GM20000 (cell line): Measurements from ENCODE around the gene GPX3.

Source experiments
- DNase-seq: peaks from one replicate; pipeline ENCODE4 v3.0.0; 2012; ENCODE audit warnings: low spot score
- TF ChIP-seq, protein P1 (sequence below): IDR thresholded peaks from 2 replicates; pipeline ENCODE4 v1.5.1; 2012; ENCODE audit warnings: mild to moderate bottlenecking, control low read depth; ENCODE audit errors: extremely low read depth, missing control alignments

Gene GPX3

GRCh38 chr5:151067632-151068432 lies 47.4 kb downstream of the GPX3 start:
- DNase-seq, result no peak
- TF ChIP-seq, protein P1, sequence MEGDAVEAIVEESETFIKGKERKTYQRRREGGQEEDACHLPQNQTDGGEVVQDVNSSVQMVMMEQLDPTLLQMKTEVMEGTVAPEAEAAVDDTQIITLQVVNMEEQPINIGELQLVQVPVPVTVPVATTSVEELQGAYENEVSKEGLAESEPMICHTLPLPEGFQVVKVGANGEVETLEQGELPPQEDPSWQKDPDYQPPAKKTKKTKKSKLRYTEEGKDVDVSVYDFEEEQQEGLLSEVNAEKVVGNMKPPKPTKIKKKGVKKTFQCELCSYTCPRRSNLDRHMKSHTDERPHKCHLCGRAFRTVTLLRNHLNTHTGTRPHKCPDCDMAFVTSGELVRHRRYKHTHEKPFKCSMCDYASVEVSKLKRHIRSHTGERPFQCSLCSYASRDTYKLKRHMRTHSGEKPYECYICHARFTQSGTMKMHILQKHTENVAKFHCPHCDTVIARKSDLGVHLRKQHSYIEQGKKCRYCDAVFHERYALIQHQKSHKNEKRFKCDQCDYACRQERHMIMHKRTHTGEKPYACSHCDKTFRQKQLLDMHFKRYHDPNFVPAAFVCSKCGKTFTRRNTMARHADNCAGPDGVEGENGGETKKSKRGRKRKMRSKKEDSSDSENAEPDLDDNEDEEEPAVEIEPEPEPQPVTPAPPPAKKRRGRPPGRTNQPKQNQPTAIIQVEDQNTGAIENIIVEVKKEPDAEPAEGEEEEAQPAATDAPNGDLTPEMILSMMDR, result no peak

DNA sequence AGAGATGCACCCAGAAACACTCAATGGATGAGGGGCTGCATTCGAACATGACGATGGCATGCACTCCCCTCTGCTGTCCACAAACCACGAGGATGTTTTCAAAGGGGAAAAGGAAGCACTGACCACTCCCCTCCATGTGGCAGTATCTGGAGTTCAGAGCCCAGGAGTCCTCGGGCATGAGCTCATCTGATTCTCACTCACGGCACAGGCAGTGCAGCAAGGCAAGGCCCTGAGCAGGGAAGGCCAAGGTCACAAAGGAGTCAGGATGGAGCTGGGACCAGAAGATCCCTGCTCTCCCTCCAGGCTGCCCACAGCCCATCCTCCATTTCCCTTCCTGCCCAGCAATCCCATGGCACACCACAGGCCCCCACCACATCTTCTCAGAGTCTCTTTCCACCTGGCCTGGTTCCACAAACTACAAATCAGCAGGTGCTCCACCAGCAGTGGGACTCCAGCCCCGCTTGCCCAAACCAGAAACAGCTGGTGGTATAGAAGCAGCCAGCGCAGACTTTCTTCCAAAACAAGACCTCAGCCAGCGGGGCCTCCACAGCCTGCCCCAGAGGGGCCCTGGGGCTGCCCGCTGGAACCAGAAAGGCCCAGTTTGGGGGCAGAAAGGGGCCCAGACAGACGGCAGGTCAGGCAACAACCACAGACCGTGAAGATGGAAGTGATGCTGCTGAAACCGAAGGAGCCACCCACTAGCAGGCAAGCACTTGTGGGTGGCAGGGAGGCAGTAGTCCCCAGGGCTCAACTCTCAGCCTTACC lies 48.2 kb downstream of the GPX3 start:
- no peak for DNase-seq
- TF ChIP-seq, protein P1, result no peak

- no peak for DNase-seq
- TF ChIP-seq, protein P1, result no peak
Observed at GRCh38 chr5:151070449-151070848, 50.1 kb downstream of the GPX3 start.

DNA sequence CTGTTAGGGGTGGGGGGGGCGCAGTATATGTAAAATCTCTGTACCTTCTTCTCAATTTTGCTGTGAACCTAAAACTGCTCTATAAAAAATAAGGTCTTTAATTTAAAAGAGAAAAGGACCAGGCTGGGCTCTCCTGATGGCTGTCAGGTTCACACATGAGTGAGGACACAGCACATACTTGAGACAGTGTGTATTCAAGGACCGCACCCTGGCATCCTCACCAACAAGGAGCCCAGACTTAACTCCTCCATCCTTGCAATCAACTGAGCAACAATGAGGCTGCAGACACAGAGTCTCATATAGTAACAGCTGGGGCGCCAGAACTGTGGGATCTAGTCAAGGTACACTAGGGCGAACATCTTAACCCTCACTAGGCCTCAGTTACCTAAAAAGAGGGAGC lies 50.6 kb downstream of the GPX3 start:
- DNase-seq, result no peak
- TF ChIP-seq, protein P1, result no peak

- no peak for DNase-seq
Observed at GRCh38 chr5:151071848-151072629, 51.6 kb downstream of the GPX3 start.

GRCh38 chr5:151072630-151073025 lies 52.2 kb downstream of the GPX3 start:
- TF ChIP-seq, protein P1, result no peak
- no peak for DNase-seq

More at GRCh38 chr5:151071848-151072629, 51.6 kb downstream of the GPX3 start:
- TF ChIP-seq, protein P1, result no peak
